Astrocyte (in vitro differentiated cells and primary cell): Measurements from ENCODE around the gene UTS2B.

Source experiments
- CTCF ChIP-seq: IDR thresholded peaks from 2 replicates; pipeline ENCODE4 v1.5.1; 2011; ENCODE audit warnings: low read depth, mild to moderate bottlenecking, inconsistent platforms, low read length, moderate library complexity; ENCODE audit not compliant: insufficient read depth
- EZH2 ChIP-seq: IDR thresholded peaks from 2 replicates; pipeline ENCODE4 v1.6.1; 2012; ENCODE audit warnings: mild to moderate bottlenecking, low read length, inconsistent platforms; ENCODE audit not compliant: insufficient read depth

GRCh38 chr3:191301782-191302411 lies 28.4 kb downstream of the UTS2B start:
- TF ChIP-seq CTCF (no peak), EZH2 (no peak)
